ENCODE data around the gene MANBA. TPM values are rescaled to one million over a fixed set of nuclear protein-coding genes. Genes with fewer than 3 reads are reported as not detected.

Gene MANBA
- total and polyA plus RNA-seq, 2 of the 13 experiments (the other 11 are each of a cell fraction or from before 2014, with no cell fraction given): 11.7 to 33.3 TPM

- in situ Hi-C loops (cut with HindIII; ENCODE audit: extremely low pct_ligation_motif_present, low pct_unique_long_range_greater_than_20kb) (loop anchor here (5.0 kb wide), 2 partner anchors 383 to 473 kb away; partner anchors contain the start of gene BDH2), intact Hi-C loops (cut with micrococcal nuclease; ENCODE audit: unreplicated experiment) (loop anchor here (2.0 to 10.0 kb wide), 5 partner anchors 90 to 253 kb away; partner anchors contain the start of gene NFKB1)
- 96% methylated on average over 4 of the region's 4 CpGs for WGBS (ENCODE audit: low lambda C conversion rate)
- BruUV-seq (replicated peaks): no TSS peak
- Histone ChIP-seq H3K4me3 (replicated peaks in 1 of 3; ENCODE audit: insufficient read depth in 1 of 3, low read depth in 2 of 3, low read length in 3 of 3) (no peak overlapping the region), H3K4me2 (ENCODE audit: low read depth, low read length) (peak overlapping the region; percentile 57; the same call in 1 of the 2 replicates), H3K4me1 (ENCODE audit: insufficient read depth, low read length) (peaks cover 55% of the 10 kb centered on the region), H3K27ac (ENCODE audit: extremely low read length, insufficient read depth, low read length) (no peak overlapping the region), H3K9ac (ENCODE audit: insufficient read depth, low read depth, low read length) (no peak overlapping the region), H3K79me2 (ENCODE audit: insufficient read depth, low read length) (no peaks in the 10 kb centered on the region), H4K20me1 (ENCODE audit: insufficient read depth, low read length) (no peaks in the 10 kb centered on the region), H2AFZ (ENCODE audit: low read length) (no peak overlapping the region), H3K9me3 (ENCODE audit: low read length) (no peaks in the 10 kb centered on the region), H3K36me3 (replicated peaks in 1 of 2; ENCODE audit: control insufficient read depth in 1 of 2, insufficient read depth in 2 of 2, low read length in 2 of 2) (no peaks in the 10 kb centered on the region), H3K27me3 (ENCODE audit: control insufficient read depth in 1 of 2, insufficient read depth in 2 of 2, low read length in 2 of 2) (no peaks in the 10 kb centered on the region)
- ATAC-seq (no peak), DNase-seq (ENCODE audit: low spot score) (no peak), FAIRE-seq (no peak)
- ChIA-PET POLR2A (interaction anchor here (1.8 to 1.9 kb wide), 2 partner anchors 203 to 244 kb away, joined by 5 to 12 read pairs; partner anchors contain the start of genes CISD2 and UBE2D3), CTCF (ENCODE audit: low intra/inter-chr PET ratio, low total read pairs) (interaction anchor here (1.2 kb wide), 1 partner anchor 175 kb away, joined by 3 read pairs; no protein-coding TSS in a partner anchor)
- TF ChIP-seq FLYWCH1 (CRISPR knock-in tag; IDR thresholded peaks at IDR 0.05): no peak
- TF ChIP-seq SOX6 (IDR thresholded peaks at IDR 0.05): no peak
- TF ChIP-seq SOX6 (CRISPR knock-in tag; IDR thresholded peaks at IDR 0.05): no peak
- TF ChIP-seq MEIS1 (CRISPR knock-in tag; IDR thresholded peaks at IDR 0.05; ENCODE audit: borderline replicate concordance): no peak
- no peak for TF ChIP-seq ZNF724P (CRISPR knock-in tag; IDR thresholded peaks at IDR 0.05; ENCODE audit: borderline replicate concordance)
Observed at GRCh38 chr4:102624505-102624904, 136.3 kb downstream of the MANBA start.

GRCh38 chr4:102623622-102624021 is 137.1 kb downstream of the MANBA start:
- in situ Hi-C loops (cut with HindIII; ENCODE audit: extremely low pct_ligation_motif_present, low pct_unique_long_range_greater_than_20kb) (loop anchor here (5.0 kb wide), 2 partner anchors 384 to 474 kb away; partner anchors contain the start of gene BDH2), intact Hi-C loops (cut with micrococcal nuclease; ENCODE audit: unreplicated experiment) (loop anchor here (1.0 to 10.0 kb wide), 6 partner anchors 91 to 254 kb away; partner anchors contain the start of gene NFKB1)
- Histone ChIP-seq H3K4me1 (ENCODE audit: insufficient read depth, low read length) (peaks cover 59% of the 10 kb centered on the region), H3K4me2 (ENCODE audit: low read depth, low read length) (peak overlapping the region; percentile 57), H3K9me3 (ENCODE audit: low read length) (no peaks in the 10 kb centered on the region), H3K4me3 (replicated peaks in 1 of 3; ENCODE audit: insufficient read depth in 1 of 3, low read depth in 2 of 3, low read length in 3 of 3) (peak overlapping the region in 1 of 3 experiments; percentile 12; a peak in 1 of 6 replicates), H3K79me2 (ENCODE audit: insufficient read depth, low read length) (no peaks in the 10 kb centered on the region), H3K27me3 (ENCODE audit: control insufficient read depth in 1 of 2, insufficient read depth in 2 of 2, low read length in 2 of 2) (no peaks in the 10 kb centered on the region), H3K9ac (ENCODE audit: insufficient read depth, low read depth, low read length) (no peak overlapping the region), H3K36me3 (replicated peaks in 1 of 2; ENCODE audit: control insufficient read depth in 1 of 2, insufficient read depth in 2 of 2, low read length in 2 of 2) (no peaks in the 10 kb centered on the region), H4K20me1 (ENCODE audit: insufficient read depth, low read length) (no peaks in the 10 kb centered on the region), H2AFZ (ENCODE audit: low read length) (no peak overlapping the region), H3K27ac (ENCODE audit: extremely low read length, insufficient read depth, low read length) (no peak overlapping the region)
- WGBS (ENCODE audit: low lambda C conversion rate): 20% methylated on average over 3 of the region's 5 CpGs
- FAIRE-seq (no peak), DNase-seq (ENCODE audit: low spot score) (peak; percentile 77), ATAC-seq (peak; percentile 56)
- POLR2A ChIA-PET: interaction anchor here (0.7 to 1.9 kb wide), 4 partner anchors 9 to 245 kb away, joined by 3 to 12 read pairs (median 4); partner anchors contain the start of genes CISD2, MANBA and UBE2D3
- CTCF ChIA-PET (ENCODE audit: low intra/inter-chr PET ratio, low total read pairs): no interaction called here
- BruUV-seq (replicated peaks): no TSS peak
- peak; percentile 62; the same call in 1 of the 2 replicates for TF ChIP-seq SMC3 (IDR thresholded peaks at IDR 0.05; ENCODE audit: low read length)
- TF ChIP-seq KLF15 (CRISPR knock-in tag; IDR thresholded peaks at IDR 0.05; ENCODE audit: borderline replicate concordance): no peak
- no peak for TF ChIP-seq GTF2F1 (IDR thresholded peaks at IDR 0.05; ENCODE audit: low read length)
- TF ChIP-seq ZNF292 (CRISPR knock-in tag; IDR thresholded peaks at IDR 0.05; ENCODE audit: borderline replicate concordance, low read depth): 0 out of 2 replicates have a peak, but pooled peaks have one; percentile 29
- no peak for TF ChIP-seq GATAD2A (CRISPR knock-in tag; IDR thresholded peaks at IDR 0.05)
- peak; percentile 33; the same call in 1 of the 2 replicates for TF ChIP-seq HNF4A (CRISPR knock-in tag; IDR thresholded peaks at IDR 0.05)
